GM21515 (cell line): Measurements from ENCODE around the gene TMEM38B.
"Not testable (repeated sequence)": the region's sequence is repeated elsewhere in the genome, so short reads cannot be mapped to it uniquely, and the experiment has no call there.

Experiments
- ATAC-seq: cut with Tn5 transposase; IDR thresholded peaks from one replicate; pipeline ENCODE4 v1.9.1; 2021; ENCODE audit not compliant: unreplicated experiment

The TMEM38B gene

DNA sequence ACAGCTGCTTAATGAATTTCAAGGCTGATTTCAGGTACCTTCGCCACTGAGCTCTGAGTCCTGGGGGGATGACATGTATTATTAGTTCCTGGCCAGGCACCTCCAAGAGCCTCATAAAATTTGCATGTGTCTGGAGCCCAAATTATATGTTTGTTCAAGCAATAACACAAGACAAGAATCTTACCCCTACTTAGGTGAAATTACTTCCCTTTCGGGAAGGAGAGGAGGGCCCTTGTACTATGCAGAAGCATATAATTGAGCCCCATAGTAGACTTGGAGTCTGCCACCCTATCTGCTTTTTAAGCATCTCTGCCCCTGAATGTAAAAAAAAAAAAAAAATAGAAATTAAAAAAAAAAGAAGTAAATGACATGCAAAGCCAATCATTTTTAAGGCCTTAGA is 13.0 kb upstream of the TMEM38B start:
- no peak for ATAC-seq

DNA sequence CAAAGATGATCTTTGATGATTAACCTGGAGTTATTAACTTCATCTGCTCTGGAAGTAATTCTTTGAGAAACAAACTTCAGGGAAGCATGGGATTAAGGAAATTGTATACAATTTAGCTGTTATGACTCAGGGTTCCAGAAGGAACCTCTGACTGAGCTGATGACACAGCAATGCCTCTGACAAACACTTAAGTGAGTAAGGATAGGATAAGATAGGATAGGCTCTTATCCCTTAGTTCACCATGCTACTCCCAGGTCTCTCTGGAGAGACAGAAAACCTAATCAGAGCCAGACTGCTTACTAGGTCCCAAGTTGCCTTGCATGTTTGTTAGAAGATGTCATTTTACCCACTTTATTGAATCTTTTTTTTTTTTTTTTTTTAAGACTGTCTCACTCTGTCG is 12.6 kb upstream of the TMEM38B start:
- no peak for ATAC-seq

DNA sequence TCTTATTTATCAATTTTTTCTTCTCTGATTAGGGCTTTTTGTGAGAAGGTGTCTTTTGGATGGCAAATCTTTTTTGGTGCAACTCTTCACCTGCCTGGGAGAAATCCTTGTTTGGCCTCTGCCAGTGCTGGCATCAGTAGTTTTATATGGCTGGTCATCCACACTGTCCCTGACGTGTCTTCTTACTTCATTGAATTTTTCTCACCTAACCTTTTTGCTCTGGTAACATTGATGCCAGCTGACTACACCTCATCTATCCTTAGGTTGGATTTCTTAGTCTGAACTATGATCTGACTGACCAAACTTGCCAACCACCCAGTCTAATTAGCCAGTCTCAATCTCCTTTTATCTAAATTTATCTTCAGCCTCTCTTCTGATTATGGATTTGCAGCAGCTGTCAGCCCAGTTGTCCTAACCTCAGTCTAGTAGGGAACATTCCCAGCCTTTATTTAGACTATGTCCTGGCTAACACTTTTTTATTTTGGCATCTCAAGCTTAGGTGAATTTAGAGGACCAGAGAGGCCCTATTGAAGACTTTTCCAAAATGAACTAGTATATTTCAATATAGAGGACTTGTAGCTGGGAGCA is 10.6 kb upstream of the TMEM38B start:
- no peak for ATAC-seq

DNA sequence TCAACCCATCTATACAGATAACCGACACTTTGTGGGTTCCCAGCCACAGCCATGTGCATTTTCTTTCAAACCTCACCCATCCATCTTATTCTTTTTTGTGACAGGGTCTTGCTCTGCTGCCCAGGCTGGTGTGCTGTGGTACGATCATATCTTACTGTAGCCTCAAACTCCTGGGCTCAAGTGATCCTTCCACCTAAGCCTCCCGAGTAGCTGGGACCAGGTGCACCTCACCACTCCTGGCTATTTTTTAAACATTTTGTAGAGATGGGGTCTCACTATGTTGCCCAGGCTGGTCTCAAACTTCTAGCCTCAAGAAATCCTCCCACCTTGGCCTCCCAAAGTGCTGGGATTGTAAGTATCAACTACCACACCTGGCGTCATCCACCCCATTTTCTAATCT is 7.4 kb upstream of the TMEM38B start:
- no peak for ATAC-seq

DNA sequence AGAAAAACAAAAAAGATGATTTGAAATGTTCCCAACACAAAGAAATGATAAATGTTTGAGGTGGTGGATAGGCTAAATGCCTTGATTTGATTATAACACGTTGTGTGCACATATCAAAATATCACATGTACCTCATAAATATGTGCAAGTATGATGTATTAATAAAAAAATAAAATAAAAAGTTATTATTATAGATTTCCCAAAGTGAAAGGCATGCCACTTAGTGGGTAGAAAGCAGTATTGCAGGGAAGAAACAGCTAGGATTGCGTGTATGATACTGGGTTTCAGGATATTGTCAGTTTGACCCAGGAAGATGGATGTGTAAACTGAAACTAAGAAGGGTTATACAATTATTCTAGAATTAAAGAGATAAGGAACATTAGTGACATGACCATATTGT is 3.6 kb upstream of the TMEM38B start:
- no peak for ATAC-seq

DNA sequence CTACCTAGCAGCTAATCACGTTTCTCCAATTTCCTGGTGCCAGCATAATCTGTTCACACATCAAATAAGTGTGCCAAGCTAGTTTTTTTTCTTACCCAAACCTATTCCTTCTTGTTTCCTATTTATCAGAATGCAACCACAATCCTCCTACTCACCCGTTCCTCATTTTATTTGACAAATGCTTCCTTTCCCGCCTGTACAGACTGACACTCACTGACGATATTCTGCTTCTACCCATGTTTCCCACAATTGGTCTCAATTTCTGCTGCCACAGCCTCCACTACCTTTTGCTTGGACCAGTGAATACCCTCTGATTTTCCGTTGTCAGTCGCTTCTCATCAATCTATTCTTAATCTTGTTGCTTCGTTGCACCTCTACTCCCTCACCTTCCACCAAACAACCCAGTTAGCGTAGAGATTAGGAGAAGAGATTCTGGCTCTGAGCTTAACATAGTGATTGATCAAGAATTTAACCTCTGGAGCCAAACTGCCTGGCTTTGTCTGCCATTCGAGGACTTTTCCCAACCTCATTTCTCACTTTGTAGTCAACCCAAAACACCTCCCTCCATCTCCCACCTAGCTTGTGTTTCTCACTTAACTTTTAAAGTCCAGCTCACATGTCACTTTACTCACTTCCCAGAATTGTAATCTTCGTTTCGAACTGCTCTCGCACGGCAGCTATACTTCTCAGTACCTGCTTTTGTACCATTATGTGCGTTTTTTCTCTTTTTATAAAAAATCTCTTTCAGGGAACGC is 729 bp upstream of the TMEM38B start:
- peak; percentile 37 for ATAC-seq

DNA sequence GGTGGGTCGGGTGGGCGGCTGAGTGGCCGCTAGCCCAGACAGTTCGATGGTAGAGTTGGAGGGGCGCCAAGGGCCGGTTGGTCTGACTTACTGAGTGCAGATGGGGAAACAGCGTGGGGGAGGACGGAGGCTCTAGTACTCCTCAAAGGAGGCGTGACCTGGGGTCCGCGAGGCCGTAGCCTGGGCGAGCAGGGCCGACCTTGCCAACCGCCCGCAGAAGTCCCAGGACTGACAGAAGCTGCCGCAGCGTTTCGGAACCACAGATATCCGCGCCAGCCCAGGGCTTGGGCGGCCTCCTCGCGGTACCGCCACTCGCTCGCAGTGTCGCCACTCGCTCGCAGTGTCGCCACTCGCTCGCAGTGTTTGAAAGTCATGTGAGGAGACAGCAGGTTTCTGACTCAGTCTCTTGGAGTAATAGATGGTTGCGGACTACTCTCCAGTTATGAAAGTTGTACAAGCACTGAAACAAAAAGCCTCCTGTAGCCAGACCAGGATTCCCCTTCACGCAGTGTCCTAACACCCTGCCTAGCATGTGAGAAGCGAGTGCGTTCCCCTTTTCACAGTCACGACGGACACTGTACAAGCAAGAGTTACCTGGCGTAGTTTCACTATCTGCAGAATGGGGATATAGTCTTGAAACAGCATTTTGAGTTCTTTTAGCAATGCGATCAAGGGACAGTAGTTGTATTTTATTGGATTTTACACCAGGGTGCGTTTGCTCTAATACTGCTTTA is 674 bp downstream of the TMEM38B start:
- ATAC-seq = peak; percentile 62

DNA sequence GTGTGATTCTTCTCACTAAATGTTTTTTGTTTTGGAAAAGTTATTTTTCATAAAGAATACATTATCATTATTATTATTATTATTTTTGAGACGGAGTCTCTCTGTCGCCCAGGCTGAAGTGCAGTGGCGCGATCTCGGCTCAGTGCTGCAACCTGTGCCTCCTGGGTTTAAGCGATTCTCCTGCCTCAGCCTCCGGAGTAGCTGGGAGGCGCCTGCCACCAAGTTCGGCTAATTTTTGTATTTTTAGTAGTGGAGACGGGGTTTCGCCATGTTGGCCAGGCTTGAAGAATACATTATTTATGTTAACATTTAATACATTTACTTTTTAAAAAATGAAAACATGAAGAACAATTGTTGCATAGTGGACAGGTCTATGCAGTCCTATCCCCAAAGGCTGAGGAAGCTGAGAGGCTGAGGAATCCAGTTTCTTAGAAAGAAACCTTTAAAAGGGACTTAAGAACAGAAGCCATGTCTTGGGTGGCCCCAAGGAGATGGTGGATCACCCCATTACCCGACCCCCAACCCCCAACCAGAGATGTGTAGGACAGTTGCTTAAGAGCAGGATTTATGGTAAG is 2.0 kb downstream of the TMEM38B start:
- no peak for ATAC-seq

DNA sequence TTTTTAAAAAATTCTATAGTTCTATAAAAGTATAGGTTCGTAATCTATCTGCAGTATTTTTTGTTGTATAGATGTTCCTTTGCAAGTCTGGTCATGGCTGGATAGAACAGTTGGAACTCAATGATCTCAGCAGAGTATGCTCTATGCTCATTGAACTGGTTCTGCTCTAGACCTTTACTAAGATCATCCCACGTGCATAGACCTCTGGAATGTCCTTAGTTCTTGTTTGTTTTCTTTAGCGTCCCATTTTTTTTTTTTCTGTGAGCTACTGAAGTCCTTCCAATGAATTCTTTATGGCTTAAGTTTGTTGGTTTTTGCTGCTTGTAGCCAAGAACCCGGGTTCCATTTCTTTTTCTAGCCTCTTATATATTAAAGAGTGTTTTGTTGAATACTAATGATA is 3.5 kb downstream of the TMEM38B start:
- ATAC-seq = no peak

DNA sequence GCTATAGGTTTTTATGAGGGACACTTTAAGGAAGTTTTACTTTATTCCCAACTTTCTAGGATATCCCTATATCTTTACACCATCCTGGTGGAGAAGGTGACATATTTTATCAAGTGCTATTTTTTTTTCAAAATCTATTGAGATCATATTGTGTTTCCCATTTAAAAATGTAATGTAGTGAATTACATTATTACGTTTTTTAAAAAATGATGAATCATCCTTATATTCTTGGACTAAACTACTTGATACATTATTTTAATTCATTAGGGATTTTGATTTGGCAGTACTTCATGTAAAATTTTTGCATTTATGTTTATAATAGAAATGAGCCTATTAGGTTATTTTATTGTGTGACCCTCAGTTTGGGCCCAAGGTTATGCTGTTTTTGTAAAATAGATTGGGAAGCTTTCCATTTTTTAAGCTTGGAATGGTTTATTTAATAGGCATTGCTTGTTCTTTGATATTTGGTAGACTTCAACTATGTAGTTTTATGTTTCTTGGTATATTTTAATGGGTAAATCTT is 4.1 kb downstream of the TMEM38B start:
- no peak for ATAC-seq

DNA sequence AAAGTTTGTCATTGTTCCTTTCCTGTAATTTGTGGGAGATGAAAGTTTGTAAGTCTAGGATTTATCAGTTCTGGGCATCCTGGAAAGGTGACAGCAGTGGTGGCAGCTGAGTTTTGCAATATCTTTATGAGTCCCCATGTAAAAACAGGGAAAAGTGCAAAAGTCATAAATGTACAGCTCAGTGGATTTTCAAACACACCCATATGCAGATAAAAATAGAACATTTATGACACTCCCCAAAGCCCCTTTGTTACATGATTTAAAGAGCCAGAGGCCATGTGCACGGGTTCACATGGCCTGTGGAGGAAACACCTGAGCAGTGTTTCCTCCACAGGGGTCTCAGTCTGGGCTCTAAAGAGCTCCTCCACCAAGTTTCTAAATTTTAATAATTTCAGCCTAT is 6.3 kb downstream of the TMEM38B start:
- ATAC-seq = no peak

DNA sequence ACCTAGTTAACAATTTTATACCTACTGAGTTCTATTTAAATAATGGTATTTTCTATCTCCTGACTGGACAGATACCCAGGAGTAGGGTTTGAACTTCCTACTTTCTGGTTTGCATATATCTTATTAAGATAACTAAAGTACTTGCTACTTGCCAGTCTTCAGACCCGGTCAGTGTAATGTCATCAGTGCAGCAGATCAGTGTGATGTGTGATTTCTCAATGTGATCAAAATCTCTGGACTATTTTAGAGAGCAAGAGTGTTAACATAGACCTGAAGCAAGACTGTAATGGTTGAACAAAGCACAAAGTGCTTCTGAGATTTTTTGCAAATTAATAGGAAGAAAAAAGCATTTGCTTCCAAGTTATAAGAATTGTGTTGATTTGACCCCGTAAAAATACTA is 6.8 kb downstream of the TMEM38B start:
- no peak for ATAC-seq

DNA sequence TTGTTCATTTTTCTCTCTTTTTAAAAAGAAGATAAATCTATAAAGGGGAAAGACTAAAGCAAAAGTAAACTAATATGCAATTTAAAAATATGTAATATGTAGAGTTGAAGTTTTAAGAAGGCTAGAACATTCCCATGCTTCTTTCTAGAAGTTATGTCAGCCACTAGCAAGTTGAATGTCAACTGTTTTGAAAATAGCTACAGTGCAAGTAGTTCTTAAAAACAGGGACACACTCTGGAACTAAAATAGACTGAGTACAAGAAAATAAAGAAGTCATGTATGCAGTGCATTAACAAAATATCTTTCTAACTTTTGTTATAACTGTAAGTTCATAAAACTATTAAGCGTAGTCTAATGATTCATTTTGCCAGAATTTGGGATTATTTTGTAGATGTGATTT is 7.9 kb downstream of the TMEM38B start:
- ATAC-seq = no peak

DNA sequence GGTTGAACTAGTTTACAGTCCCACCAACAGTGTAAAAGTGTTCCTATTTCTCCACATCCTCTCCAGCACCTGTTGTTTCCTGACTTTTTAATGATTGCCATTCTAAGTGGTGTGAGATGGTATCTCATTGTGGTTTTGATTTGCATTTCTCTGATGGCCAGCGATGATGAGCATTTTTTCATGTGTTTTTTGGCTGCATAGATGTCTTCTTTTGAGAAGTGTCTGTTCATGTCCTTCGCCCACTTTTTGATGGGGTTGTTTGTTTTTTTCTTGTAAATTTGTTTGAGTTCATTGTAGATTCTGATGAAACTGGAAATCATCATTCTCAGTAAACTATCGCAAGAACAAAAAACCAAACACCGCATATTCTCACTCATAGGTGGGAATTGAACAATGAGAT is 9.3 kb downstream of the TMEM38B start:
- not testable (repeated sequence) for ATAC-seq

DNA sequence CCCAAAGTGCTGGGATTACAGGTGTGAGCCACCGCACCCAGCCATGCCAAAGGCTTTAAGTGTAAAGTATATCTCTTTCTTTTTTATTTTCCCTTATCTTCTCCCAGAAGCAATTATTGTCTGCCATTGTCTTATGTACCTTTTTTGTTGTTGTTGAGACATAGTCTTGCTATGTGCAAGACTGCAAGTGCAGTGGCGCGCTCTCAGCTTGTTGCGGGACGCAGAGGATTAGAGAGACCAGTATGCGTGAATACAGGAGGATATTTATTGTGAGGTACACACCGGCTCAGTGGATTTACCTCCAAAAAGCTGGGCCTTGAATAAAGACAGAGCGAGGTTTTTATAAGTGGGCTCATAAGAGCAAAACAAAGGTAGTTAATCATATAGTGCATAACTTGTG is 11.8 kb downstream of the TMEM38B start:
- ATAC-seq = no peak

DNA sequence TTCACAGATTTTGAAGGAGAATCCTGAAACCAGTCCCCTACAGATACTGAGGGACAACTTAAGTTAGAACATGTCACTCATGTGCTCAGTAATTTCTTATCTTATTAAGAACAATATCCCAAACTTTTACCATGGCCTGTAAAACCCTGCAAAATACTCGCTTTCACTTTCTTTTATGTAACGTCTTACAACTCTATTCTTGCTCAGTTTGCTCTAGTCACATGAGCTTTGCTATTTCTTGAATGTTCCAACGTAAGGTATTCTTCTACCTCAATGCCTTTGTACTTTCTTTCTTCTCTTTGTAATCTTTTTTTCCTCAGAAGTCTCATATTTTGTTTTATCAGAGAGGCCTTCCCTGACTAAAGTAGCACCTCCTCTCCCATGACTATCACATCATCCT is 14.1 kb downstream of the TMEM38B start:
- peak; percentile 61 for ATAC-seq

DNA sequence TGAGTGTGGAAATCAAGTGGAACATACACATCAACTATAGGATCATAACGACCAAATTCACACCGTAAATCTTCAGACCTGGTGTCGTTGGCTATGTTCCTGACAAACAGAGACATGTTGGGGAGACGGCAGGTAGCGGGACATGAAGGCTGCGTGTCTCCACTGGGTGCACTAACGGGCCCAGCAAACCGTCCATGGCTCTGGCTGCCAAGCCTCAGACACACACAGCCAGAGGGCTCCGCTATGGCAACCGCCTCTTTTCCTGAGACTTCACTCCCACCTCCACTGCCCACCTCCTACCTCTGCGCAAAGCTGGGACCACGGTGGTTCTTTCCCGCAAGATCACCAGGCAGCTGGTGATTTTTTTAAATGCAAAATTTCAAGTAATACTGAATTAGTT is 16.3 kb downstream of the TMEM38B start:
- no peak for ATAC-seq

DNA sequence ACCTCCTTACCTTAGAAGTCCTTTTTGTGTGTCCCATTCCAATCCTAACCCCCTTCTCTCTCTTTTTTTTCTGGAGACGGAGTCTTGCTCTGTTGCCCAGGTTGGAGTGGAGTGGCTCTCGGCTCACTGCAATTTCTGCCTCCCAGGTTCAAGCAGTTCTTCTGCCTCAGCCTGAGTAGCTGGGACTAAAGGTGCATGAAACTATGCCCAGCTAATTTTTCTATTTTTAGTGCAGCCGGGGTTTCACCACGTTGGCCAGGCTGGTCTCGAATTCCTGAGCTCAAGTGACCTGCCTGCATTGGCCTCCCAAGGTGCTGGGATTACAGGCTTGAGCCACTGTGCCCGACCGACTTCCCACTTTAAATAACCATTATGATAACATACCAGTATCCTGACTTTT is 17.5 kb downstream of the TMEM38B start:
- ATAC-seq = no peak

DNA sequence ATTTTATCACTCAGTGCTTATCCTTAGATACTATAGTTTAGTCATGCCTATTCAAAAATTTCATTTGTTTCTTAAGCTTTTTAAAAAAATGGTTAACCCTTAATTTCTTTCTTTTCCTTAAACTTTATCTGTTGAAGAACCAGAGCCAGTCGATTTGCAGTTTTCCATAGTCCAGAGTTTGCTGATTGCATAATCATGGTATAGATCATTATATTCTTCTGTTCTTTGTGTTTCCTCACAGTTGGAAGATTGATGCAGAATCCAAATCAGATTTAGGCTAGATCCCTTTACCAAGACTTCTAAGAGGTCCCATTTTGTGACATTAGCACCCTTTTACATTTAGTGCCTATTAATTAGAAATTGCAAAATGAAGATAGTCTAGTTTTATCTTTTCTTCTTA is 18.0 kb downstream of the TMEM38B start:
- no peak for ATAC-seq

DNA sequence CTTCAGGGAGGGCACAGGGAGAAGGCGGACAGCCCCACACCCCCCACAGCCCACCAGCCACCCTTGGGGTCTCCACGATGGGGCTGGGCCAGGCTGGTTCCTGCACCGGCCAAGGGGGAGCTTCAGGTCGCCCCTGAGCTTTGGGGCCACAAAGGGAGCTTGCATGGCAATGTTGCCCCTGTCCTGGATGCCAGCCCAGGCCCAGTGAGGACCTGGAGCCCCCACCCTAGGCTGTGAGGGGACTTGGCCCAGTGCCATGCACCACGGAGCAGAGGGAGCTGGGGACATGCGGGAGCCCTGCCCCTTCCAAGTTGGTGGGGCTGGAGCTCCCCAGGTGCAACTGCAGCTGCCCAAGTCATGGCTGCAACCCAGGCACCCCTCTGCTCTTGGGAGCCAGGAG is 18.4 kb downstream of the TMEM38B start:
- ATAC-seq = no peak

DNA sequence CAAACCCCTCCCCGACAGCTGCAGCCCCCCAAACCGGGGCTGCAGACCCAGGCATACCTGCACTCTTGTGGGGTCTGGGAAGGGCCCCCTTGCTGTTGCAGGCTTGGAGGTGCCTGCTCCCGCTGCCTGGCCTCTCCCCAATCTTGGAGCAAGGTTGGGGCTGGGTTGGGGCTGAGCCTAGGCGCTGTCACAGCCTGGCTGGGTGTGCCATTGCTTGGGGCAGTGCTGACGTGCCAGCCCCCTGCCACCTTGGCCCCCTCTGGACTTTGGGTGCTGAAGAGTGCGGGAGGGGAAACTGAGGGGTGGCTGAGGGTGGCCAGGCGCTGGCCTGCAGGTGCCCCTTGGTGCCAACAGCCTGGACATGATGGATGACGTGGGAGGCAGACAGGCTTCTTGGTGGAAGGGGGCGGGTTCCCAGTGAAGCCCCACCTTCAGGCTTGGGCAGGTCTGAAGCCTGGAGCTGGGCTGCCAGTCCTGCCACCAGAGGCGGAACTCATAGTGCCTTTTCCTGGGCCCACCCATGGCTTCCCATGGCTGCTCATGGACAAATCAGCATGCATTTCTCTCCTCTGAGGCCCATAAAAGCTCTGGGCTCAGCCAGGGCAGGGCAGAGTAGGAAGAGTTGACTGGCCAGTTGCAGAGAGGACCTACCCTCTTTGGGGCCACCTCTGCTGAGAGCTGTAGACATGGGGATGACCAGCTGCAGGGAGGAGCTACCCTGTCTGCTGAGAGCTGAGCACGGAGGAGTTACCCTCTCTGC is 19.1 kb downstream of the TMEM38B start:
- ATAC-seq = no peak
